HEK293 (cell line): Measurements from ENCODE around the gene APOBEC3H.

Experiments
- CTCF ChIA-PET: fragments of 350-600 bp; formaldehyde crosslinking; extraction: SDS; loops from one replicate; lab custom pipeline; 2021; ENCODE audit warnings: antibody characterized with exemption; lab: Yijun Ruan, JAX
- POLR2A ChIA-PET: fragments of 300-600 bp; formaldehyde crosslinking; extraction: SDS; loops from one replicate; lab custom pipeline; 2020; ENCODE audit warnings: antibody characterized with exemption, inconsistent platforms; lab: Yijun Ruan, JAX
- H3K27ac ChIP-seq: fragments of 200-500 bp; sonication (Bioruptor generic); 2 replicates; pipeline ENCODE4 v1.5.1; 2014; ENCODE audit warnings: low read depth, low read length, control low read depth, inconsistent platforms; ENCODE audit errors: extremely low read depth
- H3K36me3 ChIP-seq, 2 experiments: fragments of 200-500 bp in 1 of 2; sonication (Bioruptor generic) in 1 of 2; 1 replicate in 1 of 2; 2 replicates in 1 of 2; pipeline ENCODE4 v1.5.1; 2014 to 2017; ENCODE audit warnings: inconsistent platforms in 2 of 2, low read length in 2 of 2; ENCODE audit not compliant: control insufficient read depth in 2 of 2, insufficient read depth in 1 of 2
- H3K4me1 ChIP-seq: fragments of 200-500 bp; sonication (Bioruptor generic); 2 replicates; pipeline ENCODE4 v1.5.1; 2014; ENCODE audit warnings: mild to moderate bottlenecking, low read length, inconsistent platforms; ENCODE audit not compliant: control insufficient read depth, insufficient read depth
- H3K4me3 ChIP-seq: 2 replicates; pipeline ENCODE4 v1.5.1; 2011; ENCODE audit warnings: low read depth, mild to moderate bottlenecking, control low read depth, low read length, moderate library complexity
- H3K9me3 ChIP-seq: fragments of 200-500 bp; sonication (Bioruptor generic); 2 replicates; pipeline ENCODE4 v1.5.1; 2014; ENCODE audit warnings: low read depth, low read length, inconsistent platforms; ENCODE audit not compliant: control insufficient read depth, insufficient read depth
- KLF16 ChIP-seq: fragments of 450-650 bp; formaldehyde crosslinking; IDR thresholded peaks from 2 replicates; pipeline ENCODE4 v1.5.1; 2017; ENCODE audit warnings: missing biosample characterization, missing genetic modification characterization
- SP2 ChIP-seq: fragments of 450-650 bp; formaldehyde crosslinking; IDR thresholded peaks from 2 replicates; pipeline ENCODE4 v1.5.1; 2016; ENCODE audit warnings: missing biosample characterization, missing genetic modification characterization
- WT1 ChIP-seq: fragments of 450-650 bp; formaldehyde crosslinking; IDR thresholded peaks from 2 replicates; pipeline ENCODE4 v1.5.1; 2016; ENCODE audit warnings: missing biosample characterization, missing genetic modification characterization
- ZBTB48 ChIP-seq: fragments of 450-650 bp; formaldehyde crosslinking; IDR thresholded peaks from 2 replicates; pipeline ENCODE4 v1.5.1; 2016; ENCODE audit warnings: missing biosample characterization, missing genetic modification characterization
- ZIC2 ChIP-seq: fragments of 450-650 bp; formaldehyde crosslinking; IDR thresholded peaks from 2 replicates; pipeline ENCODE4 v1.5.1; 2016; ENCODE audit warnings: missing biosample characterization, missing genetic modification characterization
- ZNF146 ChIP-seq: fragments of 450-650 bp; formaldehyde crosslinking; IDR thresholded peaks from 2 replicates; pipeline ENCODE4 v1.5.1; 2016; ENCODE audit warnings: missing biosample characterization, missing genetic modification characterization
- ZNF239 ChIP-seq: fragments of 450-650 bp; formaldehyde crosslinking; IDR thresholded peaks from 2 replicates; pipeline ENCODE4 v1.5.1; 2016; ENCODE audit warnings: missing biosample characterization, missing genetic modification characterization
- ZNF335 ChIP-seq: fragments of 450-650 bp; formaldehyde crosslinking; conservative IDR thresholded peaks from 2 replicates; pipeline ENCODE4 v1.5.1; 2016; ENCODE audit warnings: missing biosample characterization, missing genetic modification characterization
- ZNF560 ChIP-seq: fragments of 450-650 bp; formaldehyde crosslinking; IDR thresholded peaks from 2 replicates; pipeline ENCODE4 v1.5.1; 2017; ENCODE audit warnings: missing biosample characterization, missing genetic modification characterization, borderline replicate concordance
- TF ChIP-seq, protein P1 (sequence below): fragments of 450-650 bp; formaldehyde crosslinking; IDR thresholded peaks from 2 replicates; pipeline ENCODE4 v1.5.1; 2017; ENCODE audit warnings: missing biosample characterization, missing genetic modification characterization
- TF ChIP-seq, protein P2 (sequence below): fragments of 450-650 bp; formaldehyde crosslinking; IDR thresholded peaks from 2 replicates; pipeline ENCODE4 v1.5.1; 2017; ENCODE audit warnings: missing biosample characterization, missing genetic modification characterization
- TF ChIP-seq, protein P3 (sequence below): fragments of 450-650 bp; formaldehyde crosslinking; IDR thresholded peaks from 2 replicates; pipeline ENCODE4 v1.5.1; 2016; ENCODE audit warnings: missing biosample characterization, missing genetic modification characterization

APOBEC3H gene

DNA sequence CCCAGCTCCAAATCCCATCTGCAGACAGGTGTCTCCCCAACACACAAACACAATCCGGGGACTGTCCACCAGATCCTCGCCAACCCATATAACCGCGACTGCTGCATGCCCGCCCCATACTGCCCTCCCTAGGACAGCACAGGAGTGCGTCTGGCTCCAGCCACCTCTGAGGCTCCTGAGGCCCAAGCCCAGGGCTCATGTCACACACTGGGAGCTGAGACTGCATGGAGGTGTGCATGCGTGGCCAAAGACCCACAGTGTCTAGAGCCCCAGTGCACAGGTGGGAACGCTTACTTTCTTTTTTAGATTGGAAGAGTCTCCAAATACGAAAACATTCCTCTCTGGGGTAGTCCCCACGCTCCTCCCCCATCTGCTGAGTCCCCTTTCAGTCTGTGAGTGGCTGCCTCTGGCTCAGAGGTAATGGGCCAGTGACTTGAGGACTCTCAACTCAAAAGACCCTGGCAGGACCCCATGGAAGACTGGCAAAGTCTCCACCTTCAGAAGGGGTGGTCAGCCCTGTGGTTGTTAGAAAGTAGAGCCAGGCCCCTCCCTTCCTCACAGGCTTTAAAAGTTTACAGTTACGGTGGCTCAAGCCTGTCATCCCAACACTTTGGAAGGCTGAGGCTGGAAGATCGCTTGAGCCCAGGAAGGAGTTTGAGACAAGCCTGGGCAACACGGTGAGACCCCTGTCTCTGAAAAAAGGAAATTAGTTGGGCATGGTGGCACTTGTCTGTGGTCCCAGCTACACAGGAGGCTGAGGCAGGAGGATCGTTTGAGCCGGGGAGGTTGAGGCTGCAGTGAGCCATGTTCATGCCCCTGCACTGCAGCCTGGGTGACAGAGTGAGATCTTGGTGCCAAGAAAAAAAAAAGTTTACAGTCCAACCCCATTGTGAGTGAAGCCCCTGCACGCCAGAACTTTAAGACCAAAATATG lies 53.1 kb downstream of the APOBEC3H start:
- no peak overlapping the region for H3K4me3 ChIP-seq
- TF ChIP-seq KLF16 (tag by site-specific recombination) (no peak), ZNF560 (tag by site-specific recombination) (no peak), ZNF239 (tag by site-specific recombination) (no peak), ZNF146 (tag by site-specific recombination) (no peak)
- TF ChIP-seq, protein P1, sequence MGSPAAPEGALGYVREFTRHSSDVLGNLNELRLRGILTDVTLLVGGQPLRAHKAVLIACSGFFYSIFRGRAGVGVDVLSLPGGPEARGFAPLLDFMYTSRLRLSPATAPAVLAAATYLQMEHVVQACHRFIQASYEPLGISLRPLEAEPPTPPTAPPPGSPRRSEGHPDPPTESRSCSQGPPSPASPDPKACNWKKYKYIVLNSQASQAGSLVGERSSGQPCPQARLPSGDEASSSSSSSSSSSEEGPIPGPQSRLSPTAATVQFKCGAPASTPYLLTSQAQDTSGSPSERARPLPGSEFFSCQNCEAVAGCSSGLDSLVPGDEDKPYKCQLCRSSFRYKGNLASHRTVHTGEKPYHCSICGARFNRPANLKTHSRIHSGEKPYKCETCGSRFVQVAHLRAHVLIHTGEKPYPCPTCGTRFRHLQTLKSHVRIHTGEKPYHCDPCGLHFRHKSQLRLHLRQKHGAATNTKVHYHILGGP (tag by site-specific recombination): no peak
- H3K27ac ChIP-seq: no peak overlapping the region
- no peaks in the 10 kb centered on the region for H3K9me3 ChIP-seq
- CTCF ChIA-PET: interaction anchor here (0.7 to 2.0 kb wide), 5 partner anchors 15 to 1184 kb away, joined by 3 to 9 read pairs (median 4); no protein-coding TSS in a partner anchor
- POLR2A ChIA-PET: interaction anchor here (2.3 to 4.1 kb wide), 3 partner anchors 169 to 370 kb away, joined by 12 to 27 read pairs (median 15); partner anchors contain the start of genes ATF4 and RPL3
- peaks cover 6% of the 10 kb centered on the region; the same call in 1 of the 2 replicates for H3K4me1 ChIP-seq
- H3K36me3 ChIP-seq: peaks cover 0 to 10% of the 10 kb centered on the region in 2 experiments; a peak in 1 of 3 replicates

DNA sequence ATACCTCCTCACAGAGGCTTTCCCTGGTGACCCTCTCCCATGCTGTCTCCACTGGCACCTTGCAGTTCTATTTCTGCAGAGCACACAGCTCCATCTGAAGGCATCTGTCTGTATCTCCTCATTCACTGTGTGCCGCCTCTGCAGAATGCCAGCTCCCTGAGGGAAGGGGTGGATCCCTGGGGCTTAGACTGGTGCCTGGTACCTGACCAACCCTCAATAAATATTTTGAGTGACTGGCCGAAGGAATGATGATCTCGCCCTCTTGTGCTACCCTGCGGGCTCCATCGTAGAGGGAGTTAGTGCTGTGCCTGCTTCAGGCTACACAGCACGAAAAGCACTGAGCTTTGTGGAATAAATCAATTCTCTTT lies 53.8 kb downstream of the APOBEC3H start:
- H3K4me3 ChIP-seq: no peak overlapping the region
- TF ChIP-seq SP2 (peak; percentile 38), WT1 (no peak), ZIC2 (tag by site-specific recombination) (peak; percentile 85), ZBTB48 (tag by site-specific recombination) (peak; percentile 50; the same call in 1 of the 2 replicates), ZNF335 (tag by site-specific recombination) (peak; percentile 59)
- TF ChIP-seq, protein P2, sequence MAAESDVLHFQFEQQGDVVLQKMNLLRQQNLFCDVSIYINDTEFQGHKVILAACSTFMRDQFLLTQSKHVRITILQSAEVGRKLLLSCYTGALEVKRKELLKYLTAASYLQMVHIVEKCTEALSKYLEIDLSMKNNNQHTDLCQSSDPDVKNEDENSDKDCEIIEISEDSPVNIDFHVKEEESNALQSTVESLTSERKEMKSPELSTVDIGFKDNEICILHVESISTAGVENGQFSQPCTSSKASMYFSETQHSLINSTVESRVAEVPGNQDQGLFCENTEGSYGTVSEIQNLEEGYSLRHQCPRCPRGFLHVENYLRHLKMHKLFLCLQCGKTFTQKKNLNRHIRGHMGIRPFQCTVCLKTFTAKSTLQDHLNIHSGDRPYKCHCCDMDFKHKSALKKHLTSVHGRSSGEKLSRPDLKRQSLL (tag by site-specific recombination): no peak
- TF ChIP-seq, protein P3, sequence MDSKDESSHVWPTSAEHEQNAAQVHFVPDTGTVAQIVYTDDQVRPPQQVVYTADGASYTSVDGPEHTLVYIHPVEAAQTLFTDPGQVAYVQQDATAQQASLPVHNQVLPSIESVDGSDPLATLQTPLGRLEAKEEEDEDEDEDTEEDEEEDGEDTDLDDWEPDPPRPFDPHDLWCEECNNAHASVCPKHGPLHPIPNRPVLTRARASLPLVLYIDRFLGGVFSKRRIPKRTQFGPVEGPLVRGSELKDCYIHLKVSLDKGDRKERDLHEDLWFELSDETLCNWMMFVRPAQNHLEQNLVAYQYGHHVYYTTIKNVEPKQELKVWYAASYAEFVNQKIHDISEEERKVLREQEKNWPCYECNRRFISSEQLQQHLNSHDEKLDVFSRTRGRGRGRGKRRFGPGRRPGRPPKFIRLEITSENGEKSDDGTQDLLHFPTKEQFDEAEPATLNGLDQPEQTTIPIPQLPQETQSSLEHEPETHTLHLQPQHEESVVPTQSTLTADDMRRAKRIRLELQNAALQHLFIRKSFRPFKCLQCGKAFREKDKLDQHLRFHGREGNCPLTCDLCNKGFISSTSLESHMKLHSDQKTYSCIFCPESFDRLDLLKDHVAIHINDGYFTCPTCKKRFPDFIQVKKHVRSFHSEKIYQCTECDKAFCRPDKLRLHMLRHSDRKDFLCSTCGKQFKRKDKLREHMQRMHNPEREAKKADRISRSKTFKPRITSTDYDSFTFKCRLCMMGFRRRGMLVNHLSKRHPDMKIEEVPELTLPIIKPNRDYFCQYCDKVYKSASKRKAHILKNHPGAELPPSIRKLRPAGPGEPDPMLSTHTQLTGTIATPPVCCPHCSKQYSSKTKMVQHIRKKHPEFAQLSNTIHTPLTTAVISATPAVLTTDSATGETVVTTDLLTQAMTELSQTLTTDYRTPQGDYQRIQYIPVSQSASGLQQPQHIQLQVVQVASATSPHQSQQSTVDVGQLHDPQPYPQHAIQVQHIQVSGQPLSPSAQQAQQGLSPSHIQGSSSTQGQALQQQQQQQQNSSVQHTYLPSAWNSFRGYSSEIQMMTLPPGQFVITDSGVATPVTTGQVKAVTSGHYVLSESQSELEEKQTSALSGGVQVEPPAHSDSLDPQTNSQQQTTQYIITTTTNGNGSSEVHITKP (tag by site-specific recombination): no peak
- TF ChIP-seq, all 188 proteins: peak for 4
- Histone ChIP-seq H3K36me3 (peaks cover 0 to 10% of the 10 kb centered on the region in 2 experiments; a peak in 1 of 3 replicates), H3K4me1 (peaks cover 6% of the 10 kb centered on the region; the same call in 1 of the 2 replicates), H3K27ac (no peak overlapping the region), H3K9me3 (no peaks in the 10 kb centered on the region)
- ChIA-PET CTCF (interaction anchor here (0.7 to 2.0 kb wide), 6 partner anchors 16 to 1185 kb away, joined by 3 to 9 read pairs (median 4); no protein-coding TSS in a partner anchor), POLR2A (interaction anchor here (3.2 to 4.1 kb wide), 2 partner anchors 169 to 369 kb away, joined by 12 to 27 read pairs; partner anchors contain the start of genes ATF4 and RPL3)
